Fibroblast of skin of right biceps (primary cell): ENCODE data around the gene KRT34.

Experiments
- DNase-seq: peaks from one replicate; pipeline ENCODE4 v3.0.0-alpha.2; 2013

The KRT34 gene

GRCh38 chr17:41328207-41328606, 53.9 kb downstream of the KRT34 start:
- no peak for DNase-seq
